Glutamatergic neuron (in vitro differentiated cells): ENCODE measurements around the gene FCSK. TPM values are rescaled to one million over a fixed set of nuclear protein-coding genes. Genes with fewer than 3 reads are reported as not detected.
A peak's percentile ranks its signal among the peaks of the same experiment; 100 is the strongest.

ENCODE experiments used
- DNase-seq: peaks from one replicate; pipeline ENCODE4 v3.0.0; 2022
- H3K27ac Mint-ChIP-seq: one replicate; pipeline ENCODE4 v1.8.0; 2020; ENCODE audit warnings: mild to moderate bottlenecking, mixed read lengths, inconsistent platforms; ENCODE audit not compliant: unreplicated experiment
- H3K27me3 Mint-ChIP-seq: one replicate; pipeline ENCODE4 v1.8.0; 2020; ENCODE audit warnings: mild to moderate bottlenecking, moderate library complexity, mixed read lengths, inconsistent platforms; ENCODE audit not compliant: unreplicated experiment
- H3K36me3 Mint-ChIP-seq: one replicate; pipeline ENCODE4 v1.8.0; 2020; ENCODE audit warnings: mild to moderate bottlenecking, mixed read lengths, inconsistent platforms; ENCODE audit not compliant: unreplicated experiment
- H3K4me1 Mint-ChIP-seq: one replicate; pipeline ENCODE4 v1.8.0; 2020; ENCODE audit warnings: mild to moderate bottlenecking, low read depth, mixed read lengths, inconsistent platforms; ENCODE audit not compliant: unreplicated experiment
- H3K4me3 Mint-ChIP-seq: one replicate; pipeline ENCODE4 v1.8.0; 2020; ENCODE audit warnings: mild to moderate bottlenecking, mixed read lengths, inconsistent platforms; ENCODE audit not compliant: unreplicated experiment
- H3K9me3 Mint-ChIP-seq: one replicate; pipeline ENCODE4 v1.8.0; 2020; ENCODE audit warnings: mild to moderate bottlenecking, moderate library complexity, mixed read lengths, inconsistent platforms; ENCODE audit not compliant: unreplicated experiment
- total RNA-seq: library from RNA; stranded (reverse); fragmentation: NEBNext Ultra II Directional; extraction: Animal tissue kit (Norgen Biotek cat#: 25700); gene quantifications from one replicate; pipeline ENCODE4 v1.2.1, GENCODE V29; 2021; ENCODE audit not compliant: unreplicated experiment
- TF ChIP-seq, protein P1 (sequence below): fragments of 200-600 bp; sonication (generic); IDR thresholded peaks from one replicate; pipeline ENCODE4 v1.5.0; 2021; ENCODE audit not compliant: partially characterized antibody, unreplicated experiment

The FCSK gene
- total RNA-seq, 1 donor from 2014 or later: 15.4 TPM

DNA sequence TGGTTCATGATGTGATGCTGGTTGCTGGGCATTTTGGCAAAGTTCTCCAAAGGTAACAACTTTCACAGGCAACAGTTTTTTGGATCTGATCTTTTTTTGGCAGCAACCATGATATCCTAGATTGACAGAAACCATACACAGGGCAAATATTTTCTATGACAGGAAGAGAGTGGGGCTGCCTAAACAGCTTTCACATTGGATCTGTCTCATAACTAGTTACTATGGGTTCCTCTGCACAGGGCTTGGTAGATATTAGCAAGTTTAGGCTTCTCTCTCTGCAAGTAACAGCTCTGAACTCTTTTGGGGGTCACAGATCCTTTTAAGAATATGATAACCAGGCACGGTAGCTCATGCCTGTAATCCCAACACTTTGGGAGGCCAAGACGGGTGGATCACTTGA, 40.4 kb downstream of the FCSK start:
- peaks cover 3% of the 10 kb centered on the region for H3K9me3 Mint-ChIP-seq
- H3K4me3 Mint-ChIP-seq: no peak overlapping the region
- no peak for DNase-seq
- no peaks in the 10 kb centered on the region for H3K36me3 Mint-ChIP-seq
- peak overlapping the region; percentile 29 for H3K27ac Mint-ChIP-seq
- TF ChIP-seq, protein P1, sequence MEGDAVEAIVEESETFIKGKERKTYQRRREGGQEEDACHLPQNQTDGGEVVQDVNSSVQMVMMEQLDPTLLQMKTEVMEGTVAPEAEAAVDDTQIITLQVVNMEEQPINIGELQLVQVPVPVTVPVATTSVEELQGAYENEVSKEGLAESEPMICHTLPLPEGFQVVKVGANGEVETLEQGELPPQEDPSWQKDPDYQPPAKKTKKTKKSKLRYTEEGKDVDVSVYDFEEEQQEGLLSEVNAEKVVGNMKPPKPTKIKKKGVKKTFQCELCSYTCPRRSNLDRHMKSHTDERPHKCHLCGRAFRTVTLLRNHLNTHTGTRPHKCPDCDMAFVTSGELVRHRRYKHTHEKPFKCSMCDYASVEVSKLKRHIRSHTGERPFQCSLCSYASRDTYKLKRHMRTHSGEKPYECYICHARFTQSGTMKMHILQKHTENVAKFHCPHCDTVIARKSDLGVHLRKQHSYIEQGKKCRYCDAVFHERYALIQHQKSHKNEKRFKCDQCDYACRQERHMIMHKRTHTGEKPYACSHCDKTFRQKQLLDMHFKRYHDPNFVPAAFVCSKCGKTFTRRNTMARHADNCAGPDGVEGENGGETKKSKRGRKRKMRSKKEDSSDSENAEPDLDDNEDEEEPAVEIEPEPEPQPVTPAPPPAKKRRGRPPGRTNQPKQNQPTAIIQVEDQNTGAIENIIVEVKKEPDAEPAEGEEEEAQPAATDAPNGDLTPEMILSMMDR: no peak
- H3K27me3 Mint-ChIP-seq: peaks cover 4% of the 10 kb centered on the region
- H3K4me1 Mint-ChIP-seq: no peaks in the 10 kb centered on the region

DNA sequence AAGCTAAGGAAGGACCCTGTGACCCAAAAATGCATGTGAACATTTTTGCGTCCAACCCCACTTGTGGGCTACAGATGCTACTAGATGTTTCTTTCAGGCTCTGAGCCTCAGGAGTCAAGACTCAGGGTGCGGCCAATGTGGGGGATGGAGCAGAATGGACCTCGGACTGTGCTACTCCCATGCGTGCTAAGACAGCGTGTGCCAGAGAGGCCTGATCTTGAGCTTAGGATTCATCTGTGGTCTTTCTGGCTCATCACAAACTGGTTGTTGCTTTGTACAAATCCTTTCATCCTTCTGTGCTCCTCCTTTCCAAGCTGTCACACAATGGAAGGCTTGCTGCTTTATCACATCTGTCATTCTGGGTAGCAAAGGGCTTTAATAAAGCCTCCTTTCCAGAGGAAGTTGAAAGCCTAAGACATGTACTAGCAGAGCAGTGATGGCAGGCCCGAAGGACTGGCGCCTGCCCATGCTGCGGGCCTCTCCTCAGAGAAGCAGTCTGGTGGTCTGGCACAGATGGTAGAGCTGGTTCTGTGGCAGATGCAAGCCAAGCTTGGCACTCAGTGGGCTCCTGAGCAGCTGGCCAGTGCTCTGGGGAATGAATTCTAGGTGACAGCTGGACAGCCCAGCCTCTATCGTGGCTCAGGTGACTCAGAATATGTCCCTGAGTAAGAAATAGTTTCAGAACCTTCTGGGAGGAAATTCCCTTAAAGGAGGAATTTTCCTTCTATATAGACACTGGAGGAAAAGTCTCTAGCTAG, 41.2 kb downstream of the FCSK start:
- Mint-ChIP-seq H3K36me3 (no peaks in the 10 kb centered on the region), H3K27me3 (peaks cover 4% of the 10 kb centered on the region), H3K27ac (peak overlapping the region; percentile 88), H3K9me3 (peaks cover 3% of the 10 kb centered on the region), H3K4me1 (no peaks in the 10 kb centered on the region), H3K4me3 (peak overlapping the region; percentile 9)
- DNase-seq: peak; percentile 36
- TF ChIP-seq, protein P1: no peak

DNA sequence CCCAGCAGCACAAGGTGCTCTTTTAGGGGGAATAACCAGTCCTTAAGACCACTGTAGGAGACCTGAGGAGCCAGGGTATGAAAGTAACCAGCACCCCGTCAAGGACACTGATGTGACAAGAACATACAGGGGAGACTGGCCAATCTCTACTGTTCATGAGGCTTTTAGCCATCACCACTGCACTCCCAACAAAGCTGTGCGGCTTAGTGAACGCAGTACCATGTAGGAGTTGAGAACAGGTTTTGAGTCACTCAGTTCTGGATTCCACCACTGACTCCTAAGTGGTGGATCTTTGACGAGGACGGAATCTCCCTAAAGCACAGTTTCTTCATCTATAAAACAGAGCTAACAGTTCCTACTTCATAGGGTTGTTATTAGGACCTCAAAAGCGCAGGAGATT, 42.1 kb downstream of the FCSK start:
- Mint-ChIP-seq H3K36me3 (no peaks in the 10 kb centered on the region), H3K27me3 (peaks cover 4% of the 10 kb centered on the region)

DNA sequence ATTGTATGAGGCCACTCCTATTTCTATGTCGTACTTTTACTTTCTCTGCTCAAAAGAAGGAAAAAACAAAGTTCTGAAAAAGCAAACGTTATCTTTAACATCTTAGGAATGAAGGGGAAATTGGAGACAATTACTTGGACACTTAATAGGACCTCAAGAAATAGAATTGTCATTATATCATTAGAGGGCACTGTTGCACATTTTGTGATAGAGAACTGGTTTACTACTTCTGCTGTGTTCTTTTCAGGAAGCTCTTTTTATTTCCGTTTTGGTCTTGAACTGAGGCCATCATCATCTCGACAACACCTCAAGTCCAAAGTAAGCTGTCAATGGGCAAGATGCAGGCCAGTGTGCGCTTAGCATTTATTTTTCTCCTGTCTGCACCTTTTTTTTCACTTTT, 54.4 kb downstream of the FCSK start:
- DNase-seq: no peak
- Mint-ChIP-seq H3K36me3 (no peaks in the 10 kb centered on the region), H3K9me3 (peaks cover 2% of the 10 kb centered on the region), H3K27me3 (no peaks in the 10 kb centered on the region), H3K4me1 (no peaks in the 10 kb centered on the region), H3K4me3 (no peak overlapping the region), H3K27ac (no peak overlapping the region)
- TF ChIP-seq, protein P1: no peak

More for the DNA sequence above, 42.1 kb downstream of the FCSK start:
- H3K27ac Mint-ChIP-seq: no peak overlapping the region
- peaks cover 3% of the 10 kb centered on the region for H3K9me3 Mint-ChIP-seq
- H3K4me1 Mint-ChIP-seq: no peaks in the 10 kb centered on the region
- DNase-seq: no peak
- TF ChIP-seq, protein P1: no peak
- H3K4me3 Mint-ChIP-seq: no peak overlapping the region

DNA sequence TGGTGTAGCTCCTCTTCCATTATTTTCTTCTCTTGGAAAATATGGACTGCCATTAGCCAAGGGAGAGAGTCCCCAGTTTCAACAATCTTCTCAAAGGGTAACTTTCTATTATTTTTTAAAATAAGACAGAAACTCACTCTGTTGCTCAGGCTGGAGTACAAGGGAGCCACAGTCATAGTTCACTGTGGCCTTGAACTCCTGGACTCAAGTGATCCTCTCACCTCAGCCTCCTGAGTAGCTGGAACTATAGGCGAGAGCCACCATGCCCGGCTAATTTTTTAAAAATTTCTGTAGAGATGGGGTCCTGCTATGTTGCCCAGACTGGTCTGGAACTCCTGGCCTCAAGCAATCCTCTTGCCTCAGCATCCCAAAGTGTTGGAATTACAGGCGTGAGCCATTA, 55.8 kb downstream of the FCSK start:
- no peak overlapping the region for H3K27ac Mint-ChIP-seq
- DNase-seq: no peak
- H3K36me3 Mint-ChIP-seq: no peaks in the 10 kb centered on the region
- H3K9me3 Mint-ChIP-seq: peaks cover 2% of the 10 kb centered on the region
- TF ChIP-seq, protein P1: no peak
- no peak overlapping the region for H3K4me3 Mint-ChIP-seq
- no peaks in the 10 kb centered on the region for H3K27me3 Mint-ChIP-seq
- H3K4me1 Mint-ChIP-seq: no peaks in the 10 kb centered on the region
